NB4 (cell line): ENCODE data around the gene FOXB2.

Source experiments
- DNase-seq: peaks from one replicate; pipeline ENCODE4 v3.0.0; 2010; ENCODE audit warnings: low read depth
- H3K4me3 ChIP-seq: one replicate; pipeline ENCODE4 v1.5.1; 2011; ENCODE audit warnings: mild to moderate bottlenecking, low read depth, low read length, moderate library complexity
- MYC ChIP-seq: IDR thresholded peaks from 2 replicates; pipeline ENCODE4 v1.6.1; 2011; ENCODE audit warnings: low read depth, low read length
- POLR2A ChIP-seq: IDR thresholded peaks from 2 replicates; pipeline ENCODE4 v1.6.1; 2011; ENCODE audit warnings: mild to moderate bottlenecking; ENCODE audit not compliant: insufficient read length; ENCODE audit errors: extremely low read depth
- TF ChIP-seq, protein P1 (sequence below): IDR thresholded peaks from 2 replicates; pipeline ENCODE4 v1.6.1; 2011; ENCODE audit warnings: low read depth, low read length
- TF ChIP-seq, protein P2 (sequence below): IDR thresholded peaks from one replicate; pipeline ENCODE4 v1.5.1; 2012; ENCODE audit warnings: low read depth, low read length

Gene FOXB2

DNA sequence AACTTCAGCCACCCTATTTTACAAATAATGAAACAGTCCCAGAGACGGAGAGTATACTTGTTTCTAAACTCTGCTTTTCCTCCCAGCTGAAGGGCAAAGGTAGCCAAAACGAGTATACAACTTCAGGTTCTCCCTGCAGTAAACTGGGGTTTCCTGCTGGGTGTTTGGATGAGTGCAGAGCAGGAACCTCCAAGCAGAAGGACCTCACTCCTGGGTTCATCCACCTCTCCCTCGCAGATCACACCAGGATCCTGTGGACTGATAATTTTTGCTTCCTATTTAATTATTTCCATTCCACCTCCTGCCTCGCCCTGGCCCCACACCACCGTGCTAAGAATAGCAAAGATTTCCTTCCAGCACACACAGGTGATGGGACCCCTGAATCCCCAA is 2.0 kb upstream of the FOXB2 start:
- no peak for TF ChIP-seq POLR2A
- TF ChIP-seq MYC: no peak
- TF ChIP-seq, protein P1, sequence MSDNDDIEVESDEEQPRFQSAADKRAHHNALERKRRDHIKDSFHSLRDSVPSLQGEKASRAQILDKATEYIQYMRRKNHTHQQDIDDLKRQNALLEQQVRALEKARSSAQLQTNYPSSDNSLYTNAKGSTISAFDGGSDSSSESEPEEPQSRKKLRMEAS: no peak
- TF ChIP-seq, protein P2, sequence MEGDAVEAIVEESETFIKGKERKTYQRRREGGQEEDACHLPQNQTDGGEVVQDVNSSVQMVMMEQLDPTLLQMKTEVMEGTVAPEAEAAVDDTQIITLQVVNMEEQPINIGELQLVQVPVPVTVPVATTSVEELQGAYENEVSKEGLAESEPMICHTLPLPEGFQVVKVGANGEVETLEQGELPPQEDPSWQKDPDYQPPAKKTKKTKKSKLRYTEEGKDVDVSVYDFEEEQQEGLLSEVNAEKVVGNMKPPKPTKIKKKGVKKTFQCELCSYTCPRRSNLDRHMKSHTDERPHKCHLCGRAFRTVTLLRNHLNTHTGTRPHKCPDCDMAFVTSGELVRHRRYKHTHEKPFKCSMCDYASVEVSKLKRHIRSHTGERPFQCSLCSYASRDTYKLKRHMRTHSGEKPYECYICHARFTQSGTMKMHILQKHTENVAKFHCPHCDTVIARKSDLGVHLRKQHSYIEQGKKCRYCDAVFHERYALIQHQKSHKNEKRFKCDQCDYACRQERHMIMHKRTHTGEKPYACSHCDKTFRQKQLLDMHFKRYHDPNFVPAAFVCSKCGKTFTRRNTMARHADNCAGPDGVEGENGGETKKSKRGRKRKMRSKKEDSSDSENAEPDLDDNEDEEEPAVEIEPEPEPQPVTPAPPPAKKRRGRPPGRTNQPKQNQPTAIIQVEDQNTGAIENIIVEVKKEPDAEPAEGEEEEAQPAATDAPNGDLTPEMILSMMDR: no peak
- no peak overlapping the region for H3K4me3 ChIP-seq
- DNase-seq: no peak

DNA sequence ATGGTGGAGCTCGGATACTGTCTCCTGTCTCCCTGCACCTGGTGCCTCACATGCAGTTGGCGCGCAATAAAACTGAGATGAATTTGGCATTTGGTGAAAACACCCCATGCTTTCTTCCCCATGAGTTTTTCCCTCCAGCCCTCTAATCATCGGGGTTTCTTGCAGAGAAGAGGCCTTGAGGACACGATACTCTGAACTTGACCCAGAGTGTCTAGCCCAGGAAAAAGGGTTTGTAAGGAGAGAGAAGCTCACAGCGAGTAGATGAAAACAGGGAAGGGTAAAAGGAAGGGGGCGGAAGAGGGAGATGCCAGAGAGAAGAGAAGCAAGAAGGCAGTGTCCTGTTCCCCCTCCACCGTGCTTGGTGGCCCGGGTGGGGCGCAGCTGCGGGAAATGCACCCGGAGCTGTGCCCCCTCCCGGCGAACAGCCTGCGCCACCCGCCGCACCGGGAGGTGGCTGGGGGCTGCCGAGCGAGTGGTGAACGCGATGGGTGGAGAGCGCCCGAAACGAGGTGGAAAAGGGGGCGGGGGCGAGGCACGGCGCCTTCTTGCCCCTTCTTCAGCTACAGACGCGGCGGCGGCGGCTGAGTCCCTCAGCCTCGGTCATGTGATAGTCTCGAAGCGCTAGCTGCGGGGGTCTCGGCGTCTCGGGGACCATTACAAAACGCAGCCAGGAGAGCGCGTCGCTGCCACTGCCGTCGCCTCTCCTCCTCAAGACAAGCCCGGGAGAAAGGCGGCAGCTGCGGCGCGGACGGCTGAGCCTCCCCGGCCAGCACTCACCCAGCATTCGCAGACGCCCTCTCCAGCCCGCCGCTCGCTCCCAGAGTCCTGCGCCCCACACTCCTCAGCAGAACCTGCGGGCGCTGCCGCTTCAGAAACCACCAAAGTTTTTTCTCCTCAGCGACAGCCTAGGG is 1.1 kb upstream of the FOXB2 start:
- no peak for DNase-seq
- no peak overlapping the region for H3K4me3 ChIP-seq
- TF ChIP-seq, protein P1: no peak
- TF ChIP-seq MYC (no peak), POLR2A (no peak)

DNA sequence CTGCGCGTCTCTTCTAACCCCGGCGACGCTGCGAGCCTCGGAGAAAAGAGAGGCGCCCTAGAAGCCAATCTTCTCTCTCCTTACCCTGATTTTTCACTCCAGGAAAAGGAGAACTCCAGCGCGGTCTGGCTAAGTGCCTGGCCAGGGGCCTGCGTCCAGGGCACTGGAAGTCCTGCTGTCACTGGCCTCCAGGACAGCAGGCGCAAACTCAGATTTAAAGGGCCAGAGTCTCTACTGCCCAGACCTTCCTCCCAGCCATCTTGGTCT is 553 bp upstream of the FOXB2 start:
- no peak for DNase-seq
- TF ChIP-seq MYC (no peak), POLR2A (no peak)
- TF ChIP-seq, protein P1: no peak
- TF ChIP-seq, protein P2: no peak
- H3K4me3 ChIP-seq: no peak overlapping the region

DNA sequence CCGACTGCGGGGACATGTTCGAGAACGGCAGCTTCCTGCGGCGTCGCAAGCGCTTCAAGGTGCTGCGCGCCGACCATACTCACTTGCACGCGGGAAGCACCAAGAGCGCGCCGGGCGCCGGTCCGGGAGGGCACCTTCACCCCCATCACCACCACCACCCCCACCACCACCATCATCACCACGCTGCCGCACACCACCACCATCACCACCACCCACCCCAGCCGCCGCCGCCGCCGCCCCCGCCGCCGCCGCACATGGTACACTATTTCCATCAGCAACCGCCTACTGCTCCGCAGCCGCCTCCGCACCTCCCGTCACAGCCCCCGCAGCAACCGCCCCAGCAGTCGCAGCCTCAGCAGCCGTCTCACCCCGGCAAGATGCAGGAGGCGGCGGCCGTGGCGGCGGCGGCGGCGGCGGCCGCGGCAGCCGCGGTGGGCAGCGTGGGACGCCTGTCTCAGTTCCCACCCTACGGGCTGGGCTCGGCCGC is 514 bp downstream of the FOXB2 start:
- no peak overlapping the region for H3K4me3 ChIP-seq
- no peak for DNase-seq
- no peak for TF ChIP-seq POLR2A
- TF ChIP-seq, protein P2: no peak
- TF ChIP-seq MYC: no peak
- TF ChIP-seq, protein P1: no peak

DNA sequence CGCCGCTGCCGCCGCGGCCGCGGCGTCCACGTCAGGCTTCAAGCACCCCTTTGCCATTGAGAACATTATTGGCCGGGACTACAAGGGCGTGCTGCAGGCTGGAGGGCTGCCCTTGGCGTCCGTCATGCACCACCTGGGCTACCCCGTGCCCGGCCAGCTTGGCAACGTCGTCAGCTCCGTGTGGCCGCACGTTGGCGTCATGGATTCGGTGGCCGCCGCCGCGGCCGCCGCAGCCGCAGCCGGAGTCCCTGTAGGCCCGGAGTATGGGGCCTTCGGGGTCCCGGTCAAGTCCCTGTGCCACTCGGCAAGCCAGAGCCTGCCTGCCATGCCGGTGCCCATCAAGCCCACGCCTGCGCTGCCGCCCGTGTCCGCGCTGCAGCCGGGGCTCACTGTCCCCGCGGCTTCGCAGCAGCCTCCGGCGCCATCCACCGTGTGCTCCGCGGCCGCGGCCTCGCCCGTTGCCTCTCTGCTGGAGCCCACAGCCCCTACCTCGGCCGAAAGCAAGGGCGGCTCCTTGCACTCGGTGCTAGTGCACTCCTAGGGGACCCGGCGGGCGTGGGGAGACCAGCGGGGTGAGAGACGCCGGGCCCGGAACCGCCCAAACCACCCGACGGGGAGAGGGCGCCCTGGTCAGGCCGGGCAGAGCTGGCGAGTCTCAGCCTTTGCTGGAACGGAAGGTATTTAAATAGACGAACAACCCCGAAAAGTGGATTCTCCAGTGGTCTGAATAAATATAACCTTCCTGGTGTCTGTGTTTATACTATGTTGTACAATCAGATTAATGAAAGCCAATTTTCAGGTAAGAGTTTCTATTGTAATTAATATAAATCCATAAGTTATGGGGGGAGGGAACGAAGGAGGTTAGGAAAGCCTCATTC is 1.2 kb downstream of the FOXB2 start:
- H3K4me3 ChIP-seq: no peak overlapping the region
- TF ChIP-seq MYC (no peak), POLR2A (no peak)
- TF ChIP-seq, protein P1: no peak
- TF ChIP-seq, protein P2: no peak
- no peak for DNase-seq
